ENCODE results near the gene SLC31A1.

DNA sequence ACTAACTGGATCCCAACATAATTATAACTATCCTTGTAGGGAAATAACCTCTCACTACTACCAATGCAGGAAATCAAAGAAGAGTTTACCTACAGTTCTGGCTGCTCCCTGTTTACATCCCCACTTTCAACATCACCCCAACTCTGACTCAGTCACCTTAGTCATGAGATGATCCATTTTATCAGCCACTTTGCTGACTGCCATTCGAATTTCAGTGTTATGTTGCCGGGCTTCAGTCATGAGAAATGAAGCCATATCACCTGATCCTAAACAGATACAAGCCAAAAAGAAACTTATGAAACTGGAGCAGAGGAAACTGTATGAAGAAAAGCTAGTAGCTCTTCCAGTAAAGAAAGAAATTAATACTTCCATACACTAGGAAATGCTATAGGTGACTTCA lies 36.8 kb upstream of the SLC31A1 start:
- TF ChIP-seq, protein P1, sequence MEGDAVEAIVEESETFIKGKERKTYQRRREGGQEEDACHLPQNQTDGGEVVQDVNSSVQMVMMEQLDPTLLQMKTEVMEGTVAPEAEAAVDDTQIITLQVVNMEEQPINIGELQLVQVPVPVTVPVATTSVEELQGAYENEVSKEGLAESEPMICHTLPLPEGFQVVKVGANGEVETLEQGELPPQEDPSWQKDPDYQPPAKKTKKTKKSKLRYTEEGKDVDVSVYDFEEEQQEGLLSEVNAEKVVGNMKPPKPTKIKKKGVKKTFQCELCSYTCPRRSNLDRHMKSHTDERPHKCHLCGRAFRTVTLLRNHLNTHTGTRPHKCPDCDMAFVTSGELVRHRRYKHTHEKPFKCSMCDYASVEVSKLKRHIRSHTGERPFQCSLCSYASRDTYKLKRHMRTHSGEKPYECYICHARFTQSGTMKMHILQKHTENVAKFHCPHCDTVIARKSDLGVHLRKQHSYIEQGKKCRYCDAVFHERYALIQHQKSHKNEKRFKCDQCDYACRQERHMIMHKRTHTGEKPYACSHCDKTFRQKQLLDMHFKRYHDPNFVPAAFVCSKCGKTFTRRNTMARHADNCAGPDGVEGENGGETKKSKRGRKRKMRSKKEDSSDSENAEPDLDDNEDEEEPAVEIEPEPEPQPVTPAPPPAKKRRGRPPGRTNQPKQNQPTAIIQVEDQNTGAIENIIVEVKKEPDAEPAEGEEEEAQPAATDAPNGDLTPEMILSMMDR (IDR thresholded peaks at IDR 0.05), result no peak
- TF ChIP-seq POLR2AphosphoS5 (IDR thresholded peaks at IDR 0.05) (no peak), EP300 (IDR thresholded peaks at IDR 0.05) (no peak), POLR2A (IDR thresholded peaks at IDR 0.05) (no peak)
